Activated CD8-positive, alpha-beta memory T cell treated with anti-CD3 and anti-CD28 coated beads, Interleukin-2, amount 50 U/mL, for 4 hours (primary cell): ENCODE measurements around the gene TNFRSF19.

ENCODE experiments used
- DNase-seq: peaks from one replicate; pipeline ENCODE4 v3.0.0-alpha.2; 2020

The TNFRSF19 gene

GRCh38 chr13:23688336-23688735 is 118.1 kb downstream of the TNFRSF19 start:
- no peak for DNase-seq

GRCh38 chr13:23690668-23691067 is 120.5 kb downstream of the TNFRSF19 start:
- no peak for DNase-seq

GRCh38 chr13:23692816-23693215 is 122.6 kb downstream of the TNFRSF19 start:
- no peak for DNase-seq

GRCh38 chr13:23695196-23695595 is 125.0 kb downstream of the TNFRSF19 start:
- no peak for DNase-seq

- DNase-seq: peak; percentile 54
These were observed 125.7 kb downstream of the TNFRSF19 start for GRCh38 chr13:23695711-23696464.

- no peak for DNase-seq
These were observed 126.4 kb downstream of the TNFRSF19 start for GRCh38 chr13:23696610-23697009.

- DNase-seq: no peak
These were observed 127.6 kb downstream of the TNFRSF19 start for GRCh38 chr13:23697772-23698313.

- no peak for DNase-seq
These were observed 129.1 kb downstream of the TNFRSF19 start for GRCh38 chr13:23699271-23699670.

- no peak for DNase-seq
These were observed 131.0 kb downstream of the TNFRSF19 start for GRCh38 chr13:23701186-23701585.

- DNase-seq: no peak
These were observed 131.4 kb downstream of the TNFRSF19 start for GRCh38 chr13:23701636-23702035.

GRCh38 chr13:23703246-23703860 is 133.1 kb downstream of the TNFRSF19 start:
- no peak for DNase-seq

GRCh38 chr13:23705583-23705982 is 135.4 kb downstream of the TNFRSF19 start:
- no peak for DNase-seq

GRCh38 chr13:23707674-23708073 is 137.5 kb downstream of the TNFRSF19 start:
- no peak for DNase-seq

GRCh38 chr13:23709536-23709935 is 139.3 kb downstream of the TNFRSF19 start:
- DNase-seq: no peak

- DNase-seq: no peak
These were observed 140.2 kb downstream of the TNFRSF19 start for GRCh38 chr13:23710366-23710765.

- no peak for DNase-seq
These were observed 141.1 kb downstream of the TNFRSF19 start for GRCh38 chr13:23711355-23711754.

GRCh38 chr13:23714672-23715071 is 144.5 kb downstream of the TNFRSF19 start:
- DNase-seq: no peak

- DNase-seq: no peak
These were observed 145.0 kb downstream of the TNFRSF19 start for GRCh38 chr13:23715092-23715761.

GRCh38 chr13:23715762-23716235 is 145.6 kb downstream of the TNFRSF19 start:
- DNase-seq: no peak

GRCh38 chr13:23716401-23716800 is 146.2 kb downstream of the TNFRSF19 start:
- DNase-seq: no peak

- no peak for DNase-seq
These were observed 148.8 kb downstream of the TNFRSF19 start for GRCh38 chr13:23718996-23719395.

- no peak for DNase-seq
These were observed 152.7 kb downstream of the TNFRSF19 start for GRCh38 chr13:23722726-23723453.

GRCh38 chr13:23723471-23723870 is 153.3 kb downstream of the TNFRSF19 start:
- no peak for DNase-seq
